ENCODE measurements around the gene ZNF740. TPM values are rescaled to one million over a fixed set of nuclear protein-coding genes. Genes with fewer than 3 reads are reported as not detected.
A peak's percentile ranks its signal among the peaks of the same experiment; 100 is the strongest.

The ZNF740 gene
- total RNA-seq, 1 experiment from 2014 or later: 41.2 TPM

DNA sequence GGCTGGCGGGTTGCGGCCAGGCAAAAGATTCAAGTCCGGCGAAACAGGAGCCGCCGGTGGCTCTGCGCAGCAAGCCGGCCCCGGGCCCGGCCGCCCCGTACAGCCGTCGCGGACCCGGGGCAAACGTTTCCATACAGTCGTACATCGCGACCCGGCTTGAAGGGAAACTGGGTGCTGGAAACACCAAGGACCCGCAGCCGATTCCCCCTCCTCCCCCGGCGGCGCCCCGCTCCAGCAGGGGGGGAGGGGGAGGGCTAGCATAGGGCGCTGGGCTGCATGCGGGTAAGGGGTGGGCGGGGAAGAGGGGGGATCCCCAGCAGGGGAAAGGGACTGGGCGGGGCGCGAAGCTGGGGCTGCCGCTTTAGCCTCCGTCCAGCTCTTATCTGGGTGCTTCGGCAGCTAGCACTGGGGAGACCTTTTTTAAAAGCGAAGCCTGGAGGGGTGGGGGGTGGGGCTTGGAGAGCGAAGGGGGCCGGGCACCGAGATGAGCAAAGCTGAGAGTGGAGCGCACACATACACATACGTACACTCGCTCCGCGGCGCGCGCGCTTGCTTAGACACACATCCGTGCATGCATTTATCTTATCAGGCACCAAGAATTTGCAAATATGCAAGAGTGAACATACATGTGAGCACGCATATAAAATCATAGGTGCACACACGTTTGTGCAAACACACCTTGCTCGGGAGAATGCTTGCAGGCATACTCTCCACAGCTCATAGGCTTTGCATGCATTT lies 39.6 kb downstream of the ZNF740 start:
- TF ChIP-seq, protein P1, sequence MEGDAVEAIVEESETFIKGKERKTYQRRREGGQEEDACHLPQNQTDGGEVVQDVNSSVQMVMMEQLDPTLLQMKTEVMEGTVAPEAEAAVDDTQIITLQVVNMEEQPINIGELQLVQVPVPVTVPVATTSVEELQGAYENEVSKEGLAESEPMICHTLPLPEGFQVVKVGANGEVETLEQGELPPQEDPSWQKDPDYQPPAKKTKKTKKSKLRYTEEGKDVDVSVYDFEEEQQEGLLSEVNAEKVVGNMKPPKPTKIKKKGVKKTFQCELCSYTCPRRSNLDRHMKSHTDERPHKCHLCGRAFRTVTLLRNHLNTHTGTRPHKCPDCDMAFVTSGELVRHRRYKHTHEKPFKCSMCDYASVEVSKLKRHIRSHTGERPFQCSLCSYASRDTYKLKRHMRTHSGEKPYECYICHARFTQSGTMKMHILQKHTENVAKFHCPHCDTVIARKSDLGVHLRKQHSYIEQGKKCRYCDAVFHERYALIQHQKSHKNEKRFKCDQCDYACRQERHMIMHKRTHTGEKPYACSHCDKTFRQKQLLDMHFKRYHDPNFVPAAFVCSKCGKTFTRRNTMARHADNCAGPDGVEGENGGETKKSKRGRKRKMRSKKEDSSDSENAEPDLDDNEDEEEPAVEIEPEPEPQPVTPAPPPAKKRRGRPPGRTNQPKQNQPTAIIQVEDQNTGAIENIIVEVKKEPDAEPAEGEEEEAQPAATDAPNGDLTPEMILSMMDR (conservative IDR thresholded peaks at IDR 0.05): no peak
- H3K4me2 ChIP-seq (ENCODE audit: insufficient read depth, insufficient read length, low read length): peak overlapping the region; percentile 99
- no peak overlapping the region for H4K8ac ChIP-seq (replicated peaks; ENCODE audit: insufficient read length, low read depth, low read length)
- no peak overlapping the region for H2AFZ ChIP-seq (ENCODE audit: low read length)
- no peaks in the 10 kb centered on the region for H3K9me3 ChIP-seq (ENCODE audit: control insufficient read depth, low read depth, low read length)
- H2BK15ac ChIP-seq (ENCODE audit: low read depth, low read length): no peak overlapping the region
- no peak overlapping the region for H2AK5ac ChIP-seq (ENCODE audit: insufficient read length, low read length)
- no peak overlapping the region for H2BK20ac ChIP-seq (ENCODE audit: low read depth, low read length, poor library complexity, severe bottlenecking)
- H3K18ac ChIP-seq (ENCODE audit: insufficient read length, low read depth, low read length): no peak overlapping the region
- H4K91ac ChIP-seq (ENCODE audit: insufficient read length, low read depth, low read length): no peak overlapping the region
- no peak overlapping the region for H3K9ac ChIP-seq (ENCODE audit: extremely low read depth, insufficient read length, low read length)
- H3K27ac Mint-ChIP-seq: peak overlapping the region in 2 of 3 experiments; percentile 91 to 92; a peak in 4 of 7 replicates
- peak overlapping the region; percentile 86 to 94 for H3K4me3 Mint-ChIP-seq
- H4K5ac ChIP-seq (ENCODE audit: insufficient read length, low read depth, low read length): no peak overlapping the region
- WGBS (ENCODE audit: extremely low coverage, insufficient read length, low lambda C conversion rate): no CpG with 5 or more reads among the region's 53 CpGs
- no peaks in the 10 kb centered on the region for H3K79me1 ChIP-seq (ENCODE audit: insufficient read depth, low read depth, low read length, poor library complexity, severe bottlenecking)
- no peak overlapping the region for H3K14ac ChIP-seq (ENCODE audit: insufficient read depth, low read length)
- peaks cover 38% of the 10 kb centered on the region; the same call in 1 of the 2 replicates for H3K4me1 ChIP-seq (ENCODE audit: insufficient read depth, low read length)
- H3K4me1 Mint-ChIP-seq: peaks cover 75 to 76% of the 10 kb centered on the region in 2 experiments
- no peak overlapping the region for H2BK12ac ChIP-seq (ENCODE audit: insufficient read length, low read depth, low read length)
- H2BK5ac ChIP-seq (ENCODE audit: insufficient read length, low read length): no peak overlapping the region
- H2BK120ac ChIP-seq (ENCODE audit: low read depth, low read length, poor library complexity, severe bottlenecking): no peak overlapping the region
- no peaks in the 10 kb centered on the region for H4K20me1 ChIP-seq (ENCODE audit: control insufficient read depth, insufficient read depth, insufficient read length)
- no peak overlapping the region for H3K27ac ChIP-seq (ENCODE audit: insufficient read length, low read depth, low read length)
- no peak overlapping the region for H3K56ac ChIP-seq (ENCODE audit: insufficient read length, low read depth, low read length)
- DNase-seq: peak; percentile 69
- H3K4ac ChIP-seq (ENCODE audit: low read depth, low read length): no peak overlapping the region
- H3K9me3 Mint-ChIP-seq: no peaks in the 10 kb centered on the region; a peak in 2 of 5 replicates
- peaks cover 4% of the 10 kb centered on the region; the same call in 1 of the 2 replicates for H3K79me2 ChIP-seq (ENCODE audit: insufficient read depth, low read length)
- H3T11ph ChIP-seq (ENCODE audit: low read length): no peak overlapping the region
- H3K27me3 Mint-ChIP-seq (ENCODE audit: low read depth): peaks cover 17% of the 10 kb centered on the region
- peaks cover 3% of the 10 kb centered on the region; the same call in 1 of the 2 replicates for H3K27me3 ChIP-seq (ENCODE audit: insufficient read depth, low read length)
- peaks cover 0 to 10% (median 4%) of the 10 kb centered on the region in 3 experiments; a peak in 5 of 7 replicates for H3K36me3 Mint-ChIP-seq (ENCODE audit: insufficient read depth in 1 of 3, low read depth in 3 of 3)
- H3K23ac ChIP-seq (ENCODE audit: insufficient read length, low read depth, low read length): no peak overlapping the region
- peaks cover 22% of the 10 kb centered on the region for H3K23me2 ChIP-seq (ENCODE audit: insufficient read length, low read depth, low read length, poor library complexity, severe bottlenecking)
